ENCODE results near the gene MRTFB.
A peak's percentile ranks its signal among the peaks of the same experiment; 100 is the strongest.

Gene MRTFB

GRCh38 chr16:14286368-14287230 is 215.5 kb downstream of the MRTFB start:
- DNase-seq (ENCODE audit: low read depth): no peak

- DNase-seq (ENCODE audit: low read depth): no peak
Measured at GRCh38 chr16:14289692-14290340, 218.7 kb downstream of the MRTFB start.

GRCh38 chr16:14291286-14291685 is 220.2 kb downstream of the MRTFB start:
- no peak for DNase-seq (ENCODE audit: low read depth)

GRCh38 chr16:14292051-14292825 is 221.1 kb downstream of the MRTFB start:
- no peak for DNase-seq (ENCODE audit: low read depth)

GRCh38 chr16:14296663-14297062 is 225.5 kb downstream of the MRTFB start:
- no peak for DNase-seq (ENCODE audit: low read depth)

GRCh38 chr16:14298374-14299122 is 227.4 kb downstream of the MRTFB start:
- DNase-seq (ENCODE audit: low read depth): no peak

GRCh38 chr16:14300705-14301168 is 229.6 kb downstream of the MRTFB start:
- peak; percentile 7 for DNase-seq (ENCODE audit: low read depth)

- peak; percentile 40 for DNase-seq (ENCODE audit: low read depth)
Measured at GRCh38 chr16:14301169-14302030, 230.3 kb downstream of the MRTFB start.

GRCh38 chr16:14302031-14302398 is 230.9 kb downstream of the MRTFB start:
- DNase-seq (ENCODE audit: low read depth): no peak

GRCh38 chr16:14302399-14303181 is 231.5 kb downstream of the MRTFB start:
- peak; percentile 10 for DNase-seq (ENCODE audit: low read depth)

- DNase-seq (ENCODE audit: low read depth): no peak
Measured at GRCh38 chr16:14303182-14303618, 232.1 kb downstream of the MRTFB start.

GRCh38 chr16:14303639-14304394 is 232.7 kb downstream of the MRTFB start:
- no peak for DNase-seq (ENCODE audit: low read depth)

GRCh38 chr16:14304891-14305460 is 233.9 kb downstream of the MRTFB start:
- DNase-seq (ENCODE audit: low read depth): no peak

- no peak for DNase-seq (ENCODE audit: low read depth)
Measured at GRCh38 chr16:14306485-14307058, 235.5 kb downstream of the MRTFB start.

- DNase-seq (ENCODE audit: low read depth): no peak
Measured at GRCh38 chr16:14307059-14307526, 236.0 kb downstream of the MRTFB start.

GRCh38 chr16:14307527-14308367 is 236.6 kb downstream of the MRTFB start:
- no peak for DNase-seq (ENCODE audit: low read depth)

- DNase-seq (ENCODE audit: low read depth): no peak
Measured at GRCh38 chr16:14308368-14308723, 237.2 kb downstream of the MRTFB start.

Data from stimulated activated CD8-positive, alpha-beta memory T cell treated with anti-CD3 and anti-CD28 coated beads, Interleukin-12 subunit alpha, Interleukin-12 subunit beta, amount 100 ng/mL, for 4 hours (primary cell).